DMS79 treated with DMSO at 0.1 percent for 48 hours (cell line): Measurements from ENCODE around the gene CES4A.
"Not testable (repeated sequence)": the region's sequence is repeated elsewhere in the genome, so short reads cannot be mapped to it uniquely, and the experiment has no call there.

ENCODE experiments used
- DNase-seq: peaks from one replicate; lab custom pipeline; 2025; lab: John Stamatoyannopoulos, UW

Gene CES4A

GRCh38 chr16:66991545-66992077 lies 3.2 kb downstream of the CES4A start:
- no peak for DNase-seq

- not testable (repeated sequence) for DNase-seq
Measured at GRCh38 chr16:66993558-66993957, 5.2 kb downstream of the CES4A start.

- no peak for DNase-seq
Measured at GRCh38 chr16:66996324-66996982, 8.1 kb downstream of the CES4A start.

GRCh38 chr16:66996983-66997358 lies 8.6 kb downstream of the CES4A start:
- DNase-seq: no peak

GRCh38 chr16:67000384-67001351 lies 12.3 kb downstream of the CES4A start:
- DNase-seq: peak; percentile 47

GRCh38 chr16:67001726-67002125 lies 13.3 kb downstream of the CES4A start:
- no peak for DNase-seq

GRCh38 chr16:67006930-67007658 lies 18.7 kb downstream of the CES4A start:
- no peak for DNase-seq

- no peak for DNase-seq
Measured at GRCh38 chr16:67009158-67009557, 20.8 kb downstream of the CES4A start.

- no peak for DNase-seq
Measured at GRCh38 chr16:67011274-67011673, 22.9 kb downstream of the CES4A start.

- DNase-seq: no peak
Measured at GRCh38 chr16:67013233-67013822, 24.9 kb downstream of the CES4A start.

- DNase-seq: peak; percentile 17
Measured at GRCh38 chr16:67013823-67014633, 25.6 kb downstream of the CES4A start.

- DNase-seq: no peak
Measured at GRCh38 chr16:67014634-67015312, 26.4 kb downstream of the CES4A start.

GRCh38 chr16:67015313-67015731 lies 26.9 kb downstream of the CES4A start:
- DNase-seq: no peak

- no peak for DNase-seq
Measured at GRCh38 chr16:67016143-67016542, 27.8 kb downstream of the CES4A start.

GRCh38 chr16:67016681-67017420 lies 28.5 kb downstream of the CES4A start:
- DNase-seq: no peak

GRCh38 chr16:67017421-67017750 lies 29.0 kb downstream of the CES4A start:
- DNase-seq: no peak

- peak; percentile 75 for DNase-seq
Measured at GRCh38 chr16:67017810-67018488, 29.6 kb downstream of the CES4A start.

- DNase-seq: no peak
Measured at GRCh38 chr16:67019171-67019570, 30.8 kb downstream of the CES4A start.

- DNase-seq: no peak
Measured at GRCh38 chr16:67021321-67021720, 32.9 kb downstream of the CES4A start.
